HG02610 (cell line): Measurements from ENCODE around the gene KEAP1.

Source experiments
- ATAC-seq: cut with Tn5 transposase; IDR thresholded peaks from one replicate; pipeline ENCODE4 v1.9.1; 2021; ENCODE audit warnings: mild to moderate bottlenecking, moderate library complexity; ENCODE audit not compliant: unreplicated experiment

Gene KEAP1

GRCh38 chr19:10450853-10451609 is 52.1 kb downstream of the KEAP1 start:
- ATAC-seq = no peak

DNA sequence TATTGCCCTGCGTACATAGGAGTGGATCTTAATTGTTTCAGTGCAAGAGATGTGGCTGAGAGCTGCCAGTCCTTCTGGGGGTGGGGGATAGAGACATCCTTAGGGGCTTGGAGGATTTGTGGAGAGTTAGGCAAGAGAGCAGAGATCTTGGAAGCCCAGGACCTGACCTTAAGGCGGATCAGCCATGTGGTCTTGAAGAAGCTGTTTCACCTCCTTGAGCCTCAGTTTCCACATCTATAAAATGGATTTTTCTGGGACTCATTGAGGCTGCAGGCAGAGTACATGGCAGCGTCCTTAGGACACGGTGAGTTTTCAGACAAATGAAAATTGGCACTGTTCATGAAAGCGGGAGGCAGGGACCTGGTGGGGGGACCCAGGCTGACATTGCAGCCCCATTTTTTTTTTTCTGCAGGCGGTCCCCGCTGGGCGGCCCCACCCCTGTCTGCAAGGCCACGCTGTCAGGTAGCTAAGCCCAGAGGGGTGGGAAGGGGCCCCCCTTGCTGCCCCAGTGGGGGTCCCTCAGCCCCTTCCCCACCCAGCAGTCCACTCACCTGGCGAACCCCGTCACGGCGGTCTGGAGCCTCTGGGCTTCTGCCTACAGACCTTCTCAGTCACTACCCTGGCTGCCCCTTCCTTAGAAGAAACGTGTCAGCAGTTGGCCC is 52.8 kb downstream of the KEAP1 start:
- ATAC-seq = no peak

- ATAC-seq = no peak
Measured at GRCh38 chr19:10449037-10449436, 54.1 kb downstream of the KEAP1 start.

DNA sequence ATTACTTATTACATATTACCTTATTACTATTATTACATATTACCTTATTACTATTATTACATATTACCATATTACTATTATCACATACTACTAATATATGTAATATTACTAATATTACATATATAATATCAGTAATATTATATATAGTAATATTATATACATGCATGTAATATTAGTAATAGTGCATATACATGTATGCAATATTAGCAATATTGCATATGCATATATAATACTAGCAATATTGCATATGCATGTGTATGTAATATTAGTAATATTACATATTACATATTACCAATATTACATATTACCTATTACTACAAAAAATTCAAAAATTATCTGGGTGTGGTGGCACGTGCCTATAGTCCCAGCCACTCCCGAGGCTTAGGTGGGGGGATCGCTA is 60.5 kb downstream of the KEAP1 start:
- ATAC-seq = no peak

DNA sequence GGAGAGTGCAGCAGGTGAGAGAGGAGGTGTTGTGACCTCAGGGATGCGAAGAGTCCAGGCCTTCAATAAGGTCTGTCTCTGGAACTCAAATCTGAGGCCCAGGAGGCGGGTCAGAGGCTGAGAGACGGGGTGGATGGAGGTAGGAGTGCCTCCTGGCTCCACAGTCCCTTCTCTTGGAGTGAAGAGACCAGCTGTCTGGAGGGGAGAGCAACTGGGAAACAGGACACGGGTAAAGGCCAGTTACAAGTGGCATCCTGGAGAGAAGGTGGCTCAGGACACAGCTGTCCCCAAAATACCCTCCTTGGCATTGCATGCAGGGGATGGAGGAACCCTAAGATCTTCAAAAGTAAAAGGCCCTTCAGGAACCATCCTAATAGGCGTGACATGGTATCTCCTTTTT is 63.6 kb downstream of the KEAP1 start:
- no peak for ATAC-seq
